Tibial artery (tissue), 4 donors: ENCODE results near the gene SMYD4.
"Not testable (repeated sequence)": the region's sequence is repeated elsewhere in the genome, so short reads cannot be mapped to it uniquely, and the experiment has no call there.

Experiments used
- DNase-seq, 2 donors: peaks; one replicate each; pipeline ENCODE4 v3.0.0-alpha.2; 2019
- H3K27ac ChIP-seq, 2 donors: fragments of 200-600 bp; sonication (generic) in 1 of 2; 1 replicate in 1 of 2; 2 replicates in 1 of 2; pipeline ENCODE4 v1.5.1; 2018 to 2019; ENCODE audit warnings: mild to moderate bottlenecking in 1 of 2
- H3K27me3 ChIP-seq, 2 donors: fragments of 200-600 bp; sonication (generic) in 1 of 2; one replicate each; pipeline versions ENCODE4 v1.5.1 to v1.6.0; 2016 to 2019
- H3K36me3 ChIP-seq, 3 donors: fragments of 200-600 bp; sonication (generic) in 2 of 3; one replicate each; pipeline ENCODE4 v1.5.1; 2016 to 2019; ENCODE audit warnings: mild to moderate bottlenecking in 2 of 3
- H3K4me1 ChIP-seq, 4 donors: fragments of 200-600 bp; sonication (generic) in 2 of 4; 1 replicate in 3 of 4; 2 replicates in 1 of 4; pipeline ENCODE4 v1.5.1; 2016 to 2019
- H3K4me3 ChIP-seq, 2 donors: fragments of 200-600 bp; sonication (generic) in 1 of 2; 1 replicate in 1 of 2; 2 replicates in 1 of 2; pipeline ENCODE4 v1.5.1; 2018 to 2019; ENCODE audit warnings: mild to moderate bottlenecking in 2 of 2
- H3K9me3 ChIP-seq, 3 donors: fragments of 200-600 bp; sonication (generic) in 1 of 3; one replicate each; pipeline ENCODE4 v1.5.1; 2016 to 2019
- intact Hi-C: fragments of 100-400 bp; cut with DNase I; formaldehyde crosslinking; loops from one replicate; pipeline ENCODE4 v1.15.0; 2023; ENCODE audit warnings: low total_unique reads
- TF ChIP-seq, protein P1 (sequence below), 2 experiments: fragments of 200-600 bp in 1 of 2; fragments of 450-650 bp in 1 of 2; IDR thresholded peaks; one replicate each; pipeline ENCODE4 v1.5.1; 2017 to 2019; ENCODE audit warnings: antibody characterized with exemption in 2 of 2, mild to moderate bottlenecking in 1 of 2, moderate library complexity in 1 of 2

The SMYD4 gene

DNA sequence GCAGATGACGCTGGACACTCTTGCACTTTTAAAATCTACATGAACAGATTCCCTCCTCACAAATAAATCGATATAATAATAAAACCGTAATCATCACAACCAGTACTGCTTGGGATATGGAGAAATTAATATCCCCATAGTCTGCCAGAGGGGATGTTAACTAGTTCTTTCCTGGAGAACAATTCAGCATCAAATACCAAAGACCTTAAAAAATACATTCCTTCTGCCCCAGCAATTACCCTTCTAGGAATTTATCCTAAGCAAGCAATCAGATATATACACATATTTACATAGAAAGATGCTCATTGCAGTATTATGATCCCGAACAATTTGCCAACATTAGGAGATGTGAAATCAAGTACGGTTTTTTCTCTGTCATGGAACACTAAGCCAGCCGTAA is 21.8 kb downstream of the SMYD4 start:
- Histone ChIP-seq H3K27ac (no peak overlapping the region), H3K27me3 (no peaks in the 10 kb centered on the region), H3K4me3 (no peak overlapping the region), H3K9me3 (no peaks in the 10 kb centered on the region), H3K4me1 (no peaks in the 10 kb centered on the region), H3K36me3 (peaks cover 9 to 45% (median 35%) of the 10 kb centered on the region in 3 donors)
- intact Hi-C loops: no loop called here
- DNase-seq: no peak
- TF ChIP-seq, protein P1, sequence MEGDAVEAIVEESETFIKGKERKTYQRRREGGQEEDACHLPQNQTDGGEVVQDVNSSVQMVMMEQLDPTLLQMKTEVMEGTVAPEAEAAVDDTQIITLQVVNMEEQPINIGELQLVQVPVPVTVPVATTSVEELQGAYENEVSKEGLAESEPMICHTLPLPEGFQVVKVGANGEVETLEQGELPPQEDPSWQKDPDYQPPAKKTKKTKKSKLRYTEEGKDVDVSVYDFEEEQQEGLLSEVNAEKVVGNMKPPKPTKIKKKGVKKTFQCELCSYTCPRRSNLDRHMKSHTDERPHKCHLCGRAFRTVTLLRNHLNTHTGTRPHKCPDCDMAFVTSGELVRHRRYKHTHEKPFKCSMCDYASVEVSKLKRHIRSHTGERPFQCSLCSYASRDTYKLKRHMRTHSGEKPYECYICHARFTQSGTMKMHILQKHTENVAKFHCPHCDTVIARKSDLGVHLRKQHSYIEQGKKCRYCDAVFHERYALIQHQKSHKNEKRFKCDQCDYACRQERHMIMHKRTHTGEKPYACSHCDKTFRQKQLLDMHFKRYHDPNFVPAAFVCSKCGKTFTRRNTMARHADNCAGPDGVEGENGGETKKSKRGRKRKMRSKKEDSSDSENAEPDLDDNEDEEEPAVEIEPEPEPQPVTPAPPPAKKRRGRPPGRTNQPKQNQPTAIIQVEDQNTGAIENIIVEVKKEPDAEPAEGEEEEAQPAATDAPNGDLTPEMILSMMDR (IDR thresholded peaks at IDR 0.05): no peak

GRCh38 chr17:1803280-1803679 is 26.4 kb downstream of the SMYD4 start:
- Histone ChIP-seq H3K36me3 (peaks cover 6 to 52% (median 30%) of the 10 kb centered on the region in 3 donors), H3K4me3 (no peak overlapping the region), H3K27me3 (no peaks in the 10 kb centered on the region), H3K4me1 (peaks cover 0 to 3% (median 0%) of the 10 kb centered on the region in 4 donors), H3K27ac (no peak overlapping the region), H3K9me3 (no peaks in the 10 kb centered on the region)
- no peak for DNase-seq
- TF ChIP-seq, protein P1 (IDR thresholded peaks at IDR 0.05): no peak
- intact Hi-C loops: no loop called here

GRCh38 chr17:1802429-1802828 is 27.3 kb downstream of the SMYD4 start:
- H3K4me1 ChIP-seq: peaks cover 0 to 11% (median 2%) of the 10 kb centered on the region in 4 donors
- intact Hi-C loops: no loop called here
- H3K27me3 ChIP-seq: no peaks in the 10 kb centered on the region
- H3K36me3 ChIP-seq: peaks cover 6 to 52% (median 30%) of the 10 kb centered on the region in 3 donors
- no peak overlapping the region for H3K4me3 ChIP-seq
- TF ChIP-seq, protein P1 (IDR thresholded peaks at IDR 0.05): no peak
- DNase-seq: no peak
- H3K9me3 ChIP-seq: no peaks in the 10 kb centered on the region
- no peak overlapping the region for H3K27ac ChIP-seq

- DNase-seq: no peak
- H3K27ac ChIP-seq: no peak overlapping the region
- intact Hi-C loops: no loop called here
- peaks cover 0 to 28% (median 15%) of the 10 kb centered on the region in 4 donors for H3K4me1 ChIP-seq
- no peak overlapping the region for H3K4me3 ChIP-seq
- peaks cover 6 to 52% (median 30%) of the 10 kb centered on the region in 3 donors for H3K36me3 ChIP-seq
- H3K9me3 ChIP-seq: no peaks in the 10 kb centered on the region
- TF ChIP-seq, protein P1 (IDR thresholded peaks at IDR 0.05): no peak
- no peaks in the 10 kb centered on the region for H3K27me3 ChIP-seq
Observed at GRCh38 chr17:1800712-1801111, 29.0 kb downstream of the SMYD4 start.

DNA sequence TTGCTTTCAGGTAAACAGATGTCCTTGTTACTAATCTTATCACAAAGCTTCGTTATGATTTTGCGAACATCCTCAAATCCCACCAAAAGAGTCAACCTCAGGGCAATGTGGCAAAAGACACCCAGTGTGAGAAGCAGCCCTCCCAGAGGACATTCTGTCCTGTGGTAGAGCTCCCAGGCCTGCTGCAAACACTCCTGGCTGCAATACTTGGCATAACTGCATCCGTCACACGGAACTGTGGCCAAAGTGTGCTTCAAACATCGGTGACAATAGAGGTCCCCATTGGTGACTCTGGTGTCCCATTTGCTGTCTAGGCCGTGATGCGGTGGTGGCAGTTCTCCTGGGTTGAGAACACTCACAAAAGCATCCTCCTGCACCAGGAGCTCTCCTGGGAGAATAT is 29.5 kb downstream of the SMYD4 start:
- H3K27ac ChIP-seq: no peak overlapping the region
- H3K4me3 ChIP-seq: no peak overlapping the region
- H3K4me1 ChIP-seq: peaks cover 0 to 28% (median 15%) of the 10 kb centered on the region in 4 donors
- DNase-seq: no peak
- no peaks in the 10 kb centered on the region for H3K27me3 ChIP-seq
- intact Hi-C loops: no loop called here
- peaks cover 6 to 52% (median 30%) of the 10 kb centered on the region in 3 donors for H3K36me3 ChIP-seq
- TF ChIP-seq, protein P1 (IDR thresholded peaks at IDR 0.05): no peak
- no peaks in the 10 kb centered on the region for H3K9me3 ChIP-seq

DNA sequence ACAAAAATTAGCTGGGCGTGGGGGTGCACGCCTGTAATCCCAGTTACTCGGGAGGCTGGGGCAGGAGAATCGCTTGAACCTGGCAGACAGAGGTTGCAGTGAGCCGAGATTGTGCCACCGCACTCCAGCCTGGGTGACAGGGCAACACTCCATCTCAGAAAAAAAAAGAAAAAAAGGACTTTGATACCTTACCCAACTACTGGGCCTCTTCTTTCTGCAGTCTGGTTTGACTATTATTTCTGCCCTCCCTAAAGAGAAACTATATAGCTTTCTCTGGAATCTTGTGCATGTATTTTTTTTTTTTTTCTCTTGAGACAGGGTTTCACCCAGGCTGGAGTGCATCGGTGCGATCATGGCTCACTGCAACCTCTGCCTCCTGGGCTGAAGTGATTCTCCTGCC is 31.9 kb downstream of the SMYD4 start:
- DNase-seq, H3K4me3 ChIP-seq, H3K27me3 ChIP-seq, intact Hi-C loops, H3K9me3 ChIP-seq: not testable (repeated sequence)
- peaks cover 6 to 34% (median 19%) of the 10 kb centered on the region in 3 donors for H3K36me3 ChIP-seq
- H3K27ac ChIP-seq: peak overlapping the region; percentile 82 to 83
- peaks cover 0 to 28% (median 15%) of the 10 kb centered on the region in 4 donors for H3K4me1 ChIP-seq
